NCI-H2227 (cell line): ENCODE results near the gene KRTAP26-1.

Experiments used
- DNase-seq: peaks from one replicate; lab custom pipeline; 2025; ENCODE audit not compliant: unreplicated experiment; lab: John Stamatoyannopoulos, UW

The KRTAP26-1 gene

GRCh38 chr21:30271611-30272010 is 48.5 kb downstream of the KRTAP26-1 start:
- DNase-seq = no peak

- DNase-seq = no peak
Measured at GRCh38 chr21:30271156-30271555, 49.0 kb downstream of the KRTAP26-1 start.

GRCh38 chr21:30269803-30270530 is 50.1 kb downstream of the KRTAP26-1 start:
- no peak for DNase-seq
